Spleen (tissue), 11 donors: ENCODE data around the gene ZNF804A. TPM values are rescaled to one million over a fixed set of nuclear protein-coding genes. Genes with fewer than 3 reads are reported as not detected.

Experiments
- DNase-seq: peaks from one replicate; pipeline ENCODE4 v3.0.0-alpha.2; 2020
- H3K27ac ChIP-seq, 8 donors: fragments of 200-600 bp; sonication (generic) in 7 of 8; 1 replicate in 4 of 8; 2 replicates in 4 of 8; pipeline versions ENCODE4 v1.5.0 to v1.8.0; 2016 to 2021; ENCODE audit warnings: inconsistent platforms in 4 of 8, mild to moderate bottlenecking in 4 of 8, moderate library complexity in 1 of 8
- H3K27me3 ChIP-seq, 7 donors: fragments of 200-600 bp; sonication (generic) in 6 of 7; replicated peaks in 1 of 7; 1 replicate in 4 of 7; 2 replicates in 3 of 7; pipeline versions ENCODE4 v1.5.0 to v1.8.0; 2016 to 2021; ENCODE audit warnings: inconsistent platforms in 3 of 7, mild to moderate bottlenecking in 1 of 7
- H3K36me3 ChIP-seq, 6 donors: fragments of 200-600 bp; sonication (generic) in 5 of 6; 1 replicate in 4 of 6; 2 replicates in 2 of 6; pipeline versions ENCODE4 v1.5.0 to v1.8.0; 2016 to 2021; ENCODE audit warnings: inconsistent platforms in 2 of 6
- H3K4me1 ChIP-seq, 6 donors: fragments of 200-600 bp; sonication (generic) in 5 of 6; 1 replicate in 3 of 6; 2 replicates in 3 of 6; pipeline versions ENCODE4 v1.5.0 to v1.8.0; 2016 to 2021; ENCODE audit warnings: inconsistent platforms in 3 of 6
- H3K4me3 ChIP-seq, 8 donors: fragments of 200-600 bp; sonication (generic) in 7 of 8; 1 replicate in 4 of 8; 2 replicates in 4 of 8; pipeline versions ENCODE4 v1.5.0 to v1.8.0; 2016 to 2021; ENCODE audit warnings: inconsistent platforms in 4 of 8, mild to moderate bottlenecking in 4 of 8, moderate library complexity in 2 of 8
- H3K9me3 ChIP-seq, 8 donors: fragments of 200-600 bp; sonication (generic) in 7 of 8; 1 replicate in 4 of 8; 2 replicates in 4 of 8; pipeline versions ENCODE4 v1.5.0 to v1.8.0; 2016 to 2021; ENCODE audit warnings: inconsistent platforms in 4 of 8
- POLR2A ChIP-seq, 3 donors: fragments of 450-650 bp; IDR thresholded peaks; one replicate each; pipeline ENCODE4 v1.5.1; 2017; ENCODE audit warnings: antibody characterized with exemption in 3 of 3, mild to moderate bottlenecking in 1 of 3
- POLR2AphosphoS5 ChIP-seq, 3 donors: sonication (generic); formaldehyde crosslinking; IDR thresholded peaks; one replicate each; pipeline ENCODE4 v1.5.1; 2017; ENCODE audit warnings: antibody characterized with exemption in 3 of 3
- WGBS, 5 donors: extraction: QIAGEN DNeasy Blood & Tissue Kit in 3 of 5; methylation state at CpG; one replicate each; pipeline versions ENCODE4 v1.1.5 to v1.1.7; 2013 to 2018; 5-methylcytosine and 5-hydroxymethylcytosine counted together
- intact Hi-C: fragments of 100-400 bp; cut with DNase I; formaldehyde crosslinking; loops from one replicate; pipeline ENCODE4 v1.15.0; 2023; ENCODE audit warnings: low total_unique reads
- polyA plus RNA-seq, 3 donors: library from polyadenylated mRNA; stranded (reverse); fragments of 200-250 nt; gene quantifications; one replicate each; pipeline ENCODE4 v1.2.1, GENCODE V29; 2013
- total RNA-seq, 7 donors: library from RNA; depleted of rRNA in 3 of 7; stranded (reverse); fragments of >200 nt in 3 of 7; fragmentation: NEBNext Ultra II Directional in 4 of 7; extraction: Animal tissue kit (Norgen Biotek cat#: 25700) in 4 of 7; gene quantifications; one replicate each; pipeline versions ENCODE4 v1.1.0 to v1.2.1, GENCODE V29; 2016 to 2021
- TF ChIP-seq, protein P1 (sequence below), 11 experiments: fragments of 200-600 bp in 7 of 11; fragments of 450-650 bp in 4 of 11; sonication (generic) in 4 of 11; IDR thresholded peaks in 8 of 11; conservative IDR thresholded peaks in 3 of 11; 1 replicate in 7 of 11; 2 replicates in 4 of 11; pipeline versions ENCODE4 v1.4.0 to v1.8.0; 2016 to 2021; ENCODE audit warnings: antibody characterized with exemption in 11 of 11, inconsistent platforms in 4 of 11, mild to moderate bottlenecking in 1 of 11
- donor health status: healthy with polysubstance abuse.
- donor health status: DM: no; HTN: no; CAD: no; lungs with moderate emphysema.
- donor health status: DM: no; HTN: no; CAD: no.
- donor health status: Bipolar disorder and iron deficiency.
- donor health status: healthy.
- donor health status: DM: no; HTN: no; CAD: no.
- donor health status: DM: yes; HTN: yes; CAD: no.

ZNF804A gene
- total and polyA plus RNA-seq, 10 donors: 0.21 to 1.8 (median 0.41) TPM

DNA sequence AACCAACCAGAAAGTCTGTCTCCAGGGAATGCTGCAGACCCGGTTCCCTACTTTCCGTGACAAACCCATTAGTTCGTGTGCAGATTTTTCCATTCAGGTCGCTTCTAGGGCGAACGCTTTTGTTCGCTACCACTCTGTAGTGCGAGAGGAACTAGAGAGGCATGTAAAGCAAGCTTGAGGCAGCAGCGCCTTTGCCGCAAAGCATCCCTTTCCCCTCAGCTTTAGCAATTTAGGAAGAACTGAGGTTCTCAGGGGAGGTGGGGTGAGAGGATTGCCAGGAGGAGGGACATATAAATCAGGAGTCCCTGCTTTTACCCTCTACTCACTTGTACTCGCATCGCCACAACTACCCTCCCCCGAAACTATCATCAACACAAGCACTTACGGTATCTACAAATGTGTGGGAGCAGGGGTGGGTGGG, 748 bp upstream of the ZNF804A start:
- H3K4me3 ChIP-seq: peak overlapping the region; percentile 22 to 70 (median 52)
- peaks cover 0 to 4% (median 0%) of the 10 kb centered on the region in 6 donors for H3K36me3 ChIP-seq
- H3K9me3 ChIP-seq: no peaks in the 10 kb centered on the region
- intact Hi-C loops: no loop called here
- DNase-seq: peak; percentile 78
- peaks cover 0 to 41% (median 13%) of the 10 kb centered on the region in 6 donors for H3K4me1 ChIP-seq
- TF ChIP-seq POLR2AphosphoS5 (IDR thresholded peaks at IDR 0.05) (no peak), POLR2A (IDR thresholded peaks at IDR 0.05) (no peak)
- TF ChIP-seq, protein P1, sequence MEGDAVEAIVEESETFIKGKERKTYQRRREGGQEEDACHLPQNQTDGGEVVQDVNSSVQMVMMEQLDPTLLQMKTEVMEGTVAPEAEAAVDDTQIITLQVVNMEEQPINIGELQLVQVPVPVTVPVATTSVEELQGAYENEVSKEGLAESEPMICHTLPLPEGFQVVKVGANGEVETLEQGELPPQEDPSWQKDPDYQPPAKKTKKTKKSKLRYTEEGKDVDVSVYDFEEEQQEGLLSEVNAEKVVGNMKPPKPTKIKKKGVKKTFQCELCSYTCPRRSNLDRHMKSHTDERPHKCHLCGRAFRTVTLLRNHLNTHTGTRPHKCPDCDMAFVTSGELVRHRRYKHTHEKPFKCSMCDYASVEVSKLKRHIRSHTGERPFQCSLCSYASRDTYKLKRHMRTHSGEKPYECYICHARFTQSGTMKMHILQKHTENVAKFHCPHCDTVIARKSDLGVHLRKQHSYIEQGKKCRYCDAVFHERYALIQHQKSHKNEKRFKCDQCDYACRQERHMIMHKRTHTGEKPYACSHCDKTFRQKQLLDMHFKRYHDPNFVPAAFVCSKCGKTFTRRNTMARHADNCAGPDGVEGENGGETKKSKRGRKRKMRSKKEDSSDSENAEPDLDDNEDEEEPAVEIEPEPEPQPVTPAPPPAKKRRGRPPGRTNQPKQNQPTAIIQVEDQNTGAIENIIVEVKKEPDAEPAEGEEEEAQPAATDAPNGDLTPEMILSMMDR (IDR thresholded peaks at IDR 0.05 in 8 of 11, conservative IDR thresholded peaks at IDR 0.05 in 3 of 11): no peak
- peaks cover 0 to 43% (median 11%) of the 10 kb centered on the region in 7 donors for H3K27me3 ChIP-seq
- peak overlapping the region in 7 of 8 donors; percentile 73 to 92 (median 86) for H3K27ac ChIP-seq
- WGBS, 5 donors: 0 to 3% (median 2%) methylated on average over 6 to 14 of the region's 14 CpGs

- WGBS, 5 donors: 0 to 3% (median 2%) methylated on average over 16 to 19 of the region's 19 CpGs
- Histone ChIP-seq H3K9me3 (no peaks in the 10 kb centered on the region), H3K4me3 (peak overlapping the region; percentile 22 to 70 (median 52)), H3K36me3 (peaks cover 0 to 4% (median 0%) of the 10 kb centered on the region in 6 donors), H3K27ac (peak overlapping the region in 7 of 8 donors; percentile 73 to 92 (median 86)), H3K4me1 (peaks cover 0 to 41% (median 13%) of the 10 kb centered on the region in 6 donors), H3K27me3 (peaks cover 0 to 43% (median 11%) of the 10 kb centered on the region in 7 donors)
- intact Hi-C loops: no loop called here
- TF ChIP-seq POLR2AphosphoS5 (IDR thresholded peaks at IDR 0.05) (no peak), POLR2A (IDR thresholded peaks at IDR 0.05) (no peak)
- TF ChIP-seq, protein P1 (IDR thresholded peaks at IDR 0.05 in 8 of 11, conservative IDR thresholded peaks at IDR 0.05 in 3 of 11): no peak
- DNase-seq: no peak
These were observed 370 bp upstream of the ZNF804A start for GRCh38 chr2:184598002-184598315.

GRCh38 chr2:184599054-184599871, 934 bp downstream of the ZNF804A start:
- TF ChIP-seq, protein P1 (IDR thresholded peaks at IDR 0.05 in 8 of 11, conservative IDR thresholded peaks at IDR 0.05 in 3 of 11): no peak
- TF ChIP-seq POLR2AphosphoS5 (IDR thresholded peaks at IDR 0.05) (no peak), POLR2A (IDR thresholded peaks at IDR 0.05) (no peak)
- H3K9me3 ChIP-seq: no peaks in the 10 kb centered on the region
- peaks cover 0 to 4% (median 0%) of the 10 kb centered on the region in 6 donors for H3K36me3 ChIP-seq
- H3K27me3 ChIP-seq: peaks cover 0 to 43% (median 11%) of the 10 kb centered on the region in 7 donors
- H3K4me1 ChIP-seq: peaks cover 0 to 41% (median 13%) of the 10 kb centered on the region in 6 donors
- intact Hi-C loops: no loop called here
- peak overlapping the region; percentile 46 to 70 (median 52) for H3K4me3 ChIP-seq
- 21 to 30% (median 28%) methylated on average over 7 of the region's 7 CpGs for WGBS, 5 donors
- DNase-seq: no peak
- H3K27ac ChIP-seq: peak overlapping the region in 7 of 8 donors; percentile 73 to 92 (median 86)

DNA sequence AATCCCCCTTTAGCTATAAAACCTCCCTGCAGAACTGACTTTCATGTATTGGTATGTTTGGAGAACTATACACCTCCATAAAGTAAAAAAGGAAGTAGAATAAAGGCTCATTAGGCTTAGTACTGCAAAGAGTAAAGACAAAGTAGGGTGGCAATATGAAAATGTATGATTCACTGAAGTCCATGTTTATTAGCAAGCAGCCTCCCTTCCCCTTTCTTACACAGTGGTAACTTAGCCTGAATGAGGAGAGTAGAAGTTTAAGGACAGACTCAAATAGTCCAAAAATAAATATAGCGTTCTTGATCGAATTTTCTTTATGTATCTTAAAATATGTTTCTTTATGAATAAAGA, 1.5 kb downstream of the ZNF804A start:
- Histone ChIP-seq H3K36me3 (peaks cover 0 to 4% (median 0%) of the 10 kb centered on the region in 6 donors), H3K4me1 (peaks cover 0 to 41% (median 13%) of the 10 kb centered on the region in 6 donors), H3K27me3 (peaks cover 0 to 43% (median 11%) of the 10 kb centered on the region in 7 donors), H3K27ac (peak overlapping the region in 6 of 8 donors; percentile 77 to 92 (median 86)), H3K4me3 (peak overlapping the region in 4 of 8 donors; percentile 53 to 70 (median 60)), H3K9me3 (no peaks in the 10 kb centered on the region)
- no peak for DNase-seq
- intact Hi-C loops: no loop called here
- no peak for TF ChIP-seq POLR2AphosphoS5 (IDR thresholded peaks at IDR 0.05)
- TF ChIP-seq POLR2A (IDR thresholded peaks at IDR 0.05): no peak
- TF ChIP-seq, protein P1 (IDR thresholded peaks at IDR 0.05 in 8 of 11, conservative IDR thresholded peaks at IDR 0.05 in 3 of 11): no peak
- WGBS, 5 donors: 54 to 76% (median 56%) methylated on average over 2 of the region's 2 CpGs
